SK-N-SH (cell line): Measurements from ENCODE around the gene KRT32. TPM values are rescaled to one million over a fixed set of nuclear protein-coding genes. Genes with fewer than 3 reads are reported as not detected.

Source experiments
- CTCF ChIA-PET: fragments of 300-600, 350-600 bp; formaldehyde crosslinking; extraction: SDS; loops from one replicate; lab custom pipeline; 2021; lab: Yijun Ruan, JAX
- POLR2A ChIA-PET: fragments of 350-600 bp; sonication (Branson Sonifier 250); formaldehyde crosslinking; extraction: SDS; loops from one replicate; lab custom pipeline; 2020; ENCODE audit warnings: antibody characterized with exemption, inconsistent platforms; lab: Yijun Ruan, JAX
- DNase-seq: peaks from one replicate; pipeline ENCODE4 v3.0.0; 2012
- H2AFZ ChIP-seq: fragments of 200-600 bp; sonication (generic); 2 replicates; pipeline ENCODE4 v1.8.1; 2016; ENCODE audit warnings: antibody characterized with exemption, mild to moderate bottlenecking, low read depth
- H3F3A ChIP-seq: fragments of 200-600 bp; sonication (generic); replicated peaks from 2 replicates; pipeline ENCODE3; 2016; ENCODE audit warnings: antibody characterized with exemption, mild to moderate bottlenecking; ENCODE audit not compliant: insufficient read depth
- H3K27ac ChIP-seq, 2 experiments: fragments of 200-500 bp in 1 of 2; fragments of 200-600 bp in 1 of 2; sonication (Bioruptor generic) in 1 of 2; sonication (generic), shearing (Covaris generic) in 1 of 2; 2 replicates each; pipeline versions ENCODE4 v1.5.1 to v1.6.1; 2014 to 2016; ENCODE audit warnings: low read depth in 2 of 2, inconsistent platforms in 1 of 2, low read length in 1 of 2, mild to moderate bottlenecking in 1 of 2, mixed read lengths in 1 of 2
- H3K27me3 ChIP-seq: fragments of 200-600 bp; sonication (generic), shearing (Covaris generic); 2 replicates; pipeline ENCODE4 v1.6.1; 2016; ENCODE audit warnings: mixed run types; ENCODE audit not compliant: insufficient read depth
- H3K36me3 ChIP-seq, 2 experiments: fragments of 200-500 bp in 1 of 2; fragments of 200-600 bp in 1 of 2; sonication (Bioruptor generic) in 1 of 2; sonication (generic) in 1 of 2; replicated peaks in 1 of 2; 2 replicates each; pipeline versions ENCODE3 to v1.5.1; 2014 to 2016; ENCODE audit warnings: low read length in 1 of 2, mild to moderate bottlenecking in 1 of 2; ENCODE audit not compliant: insufficient read depth in 2 of 2, control insufficient read depth in 1 of 2
- H3K4me1 ChIP-seq, 2 experiments: fragments of 200-500 bp in 1 of 2; fragments of 200-600 bp in 1 of 2; sonication (Bioruptor generic) in 1 of 2; sonication (generic), shearing (Covaris generic) in 1 of 2; 2 replicates each; pipeline versions ENCODE4 v1.5.1 to v1.6.1; 2014 to 2016; ENCODE audit warnings: low read depth in 1 of 2, low read length in 1 of 2, mixed run types in 1 of 2; ENCODE audit not compliant: insufficient read depth in 2 of 2, control insufficient read depth in 1 of 2
- H3K4me2 ChIP-seq: fragments of 200-600 bp; sonication (generic), shearing (Covaris generic); 2 replicates; pipeline ENCODE4 v1.6.1; 2017; ENCODE audit warnings: mixed run types
- H3K4me3 ChIP-seq, 2 experiments: fragments of 200-500 bp in 1 of 2; fragments of 200-600 bp in 1 of 2; sonication (Bioruptor generic) in 1 of 2; sonication (generic), shearing (Covaris generic) in 1 of 2; 2 replicates each; pipeline versions ENCODE4 v1.5.1 to v1.8.1; 2014 to 2016; ENCODE audit warnings: low read depth in 2 of 2, inconsistent platforms in 1 of 2, low read length in 1 of 2, mild to moderate bottlenecking in 1 of 2, mixed read lengths in 1 of 2, moderate library complexity in 1 of 2
- H3K79me2 ChIP-seq: fragments of 200-600 bp; sonication (generic); 2 replicates; pipeline ENCODE4 v1.8.1; 2017; ENCODE audit warnings: mild to moderate bottlenecking; ENCODE audit not compliant: insufficient read depth
- H3K9ac ChIP-seq: fragments of 200-600 bp; sonication (generic); 2 replicates; pipeline ENCODE4 v1.6.1; 2017; ENCODE audit warnings: mixed run types
- H3K9me2 ChIP-seq: fragments of 200-600 bp; sonication (generic); 2 replicates; pipeline ENCODE4 v1.6.1; 2017; ENCODE audit warnings: mixed run types
- H3K9me3 ChIP-seq: fragments of 200-600 bp; sonication (generic); 2 replicates; pipeline ENCODE4 v1.6.1; 2017; ENCODE audit warnings: mixed run types, mild to moderate bottlenecking, moderate library complexity
- H4K20me1 ChIP-seq: fragments of 200-600 bp; sonication (generic); 2 replicates; pipeline ENCODE4 v1.6.1; 2017; ENCODE audit warnings: mild to moderate bottlenecking, mixed run types; ENCODE audit not compliant: insufficient read depth
- CHD2 ChIP-seq: fragments of 150-350 bp; IDR thresholded peaks from 2 replicates; pipeline ENCODE4 v1.6.1; 2018; ENCODE audit warnings: low read length; ENCODE audit not compliant: partially characterized antibody
- CTCF ChIP-seq: fragments of 200-600 bp; sonication (generic); IDR thresholded peaks from 2 replicates; pipeline ENCODE4 v1.6.1; 2017; ENCODE audit warnings: antibody characterized with exemption, mild to moderate bottlenecking, moderate library complexity
- FOSL2 ChIP-seq: IDR thresholded peaks from 2 replicates; pipeline ENCODE4 v1.4.0; 2012; ENCODE audit warnings: low read depth, mild to moderate bottlenecking, moderate library complexity, borderline replicate concordance
- FOXJ3 ChIP-seq: sonication (generic); formaldehyde crosslinking; IDR thresholded peaks from 2 replicates; pipeline ENCODE4 v1.5.1; 2020; ENCODE audit warnings: mild to moderate bottlenecking, missing genetic modification reagents
- FOXM1 ChIP-seq: IDR thresholded peaks from 2 replicates; pipeline ENCODE4 v1.4.0; 2012; ENCODE audit warnings: low read depth, mild to moderate bottlenecking
- GABPA ChIP-seq: IDR thresholded peaks from 2 replicates; pipeline ENCODE4 v1.4.0; 2012; ENCODE audit warnings: low read depth, mild to moderate bottlenecking
- GATA2 ChIP-seq: sonication (generic); formaldehyde crosslinking; IDR thresholded peaks from 2 replicates; pipeline ENCODE4 v1.5.0; 2020; ENCODE audit warnings: mild to moderate bottlenecking, missing genetic modification reagents
- MAX ChIP-seq: IDR thresholded peaks from 2 replicates; pipeline ENCODE4 v1.4.0; 2012; ENCODE audit warnings: low read depth
- MXI1 ChIP-seq: IDR thresholded peaks from 2 replicates; pipeline ENCODE4 v1.6.1; 2012; ENCODE audit warnings: mild to moderate bottlenecking, low read depth, low read length, improper control_type of control experiment
- NRF1 ChIP-seq: IDR thresholded peaks from 2 replicates; pipeline ENCODE4 v1.6.1; 2012; ENCODE audit warnings: low read depth, mild to moderate bottlenecking, low read length
- POLR2AphosphoS5 ChIP-seq: IDR thresholded peaks from 2 replicates; pipeline ENCODE4 v1.6.1; 2012; ENCODE audit warnings: low read depth, low read length
- RFX5 ChIP-seq: IDR thresholded peaks from 2 replicates; pipeline ENCODE4 v1.6.1; 2012; ENCODE audit warnings: mild to moderate bottlenecking, improper control_type of control experiment, low read length
- SIN3A ChIP-seq: IDR thresholded peaks from 2 replicates; pipeline ENCODE4 v1.6.1; 2012; ENCODE audit warnings: low read depth, mild to moderate bottlenecking, low read length, moderate library complexity, borderline replicate concordance
- TAF1 ChIP-seq: IDR thresholded peaks from 2 replicates; pipeline ENCODE4 v1.6.1; 2012; ENCODE audit warnings: low read depth, mild to moderate bottlenecking, low read length, moderate library complexity, borderline replicate concordance
- ZBTB33 ChIP-seq: IDR thresholded peaks from 2 replicates; pipeline ENCODE4 v1.4.0; 2012; ENCODE audit warnings: low read depth, borderline replicate concordance
- WGBS: methylation state at CpG from one replicate; pipeline ENCODE4 v1.1.6; 2017; ENCODE audit warnings: low lambda C conversion rate; 5-methylcytosine and 5-hydroxymethylcytosine counted together
- polyA plus RNA-seq, 3 experiments: library from polyadenylated mRNA; depleted of rRNA; stranded (reverse); fragments of >200 nt; gene quantifications; 2 replicates each; pipeline ENCODE4 v1.2.3, GENCODE V29; 2012
- TF ChIP-seq, protein P1 (sequence below): fragments of 150-350 bp; IDR thresholded peaks from 2 replicates; pipeline ENCODE4 v1.6.1; 2017; ENCODE audit warnings: antibody characterized with exemption, low read length, low read depth, borderline replicate concordance

KRT32 gene
- polyA plus RNA-seq, 1 of the 3 experiments (the other 2 are of a cell fraction), result not detected

GRCh38 chr17:41419716-41420115 lies 47.5 kb downstream of the KRT32 start:
- 100% methylated on average over 3 of the region's 4 CpGs for WGBS
- Histone ChIP-seq H3K9me3 (no peaks in the 10 kb centered on the region), H3K4me3 (no peak overlapping the region), H2AFZ (no peak overlapping the region), H3K27me3 (no peaks in the 10 kb centered on the region), H3K79me2 (no peaks in the 10 kb centered on the region), H4K20me1 (no peaks in the 10 kb centered on the region), H3K36me3 (no peaks in the 10 kb centered on the region), H3K9me2 (no peaks in the 10 kb centered on the region), H3K9ac (no peak overlapping the region), H3K4me1 (peaks cover 0 to 47% of the 10 kb centered on the region in 2 experiments; a peak in 2 of 4 replicates), H3K27ac (peak overlapping the region in 1 of 2 experiments; percentile 35; a peak in 2 of 4 replicates), H3F3A (peaks cover 4% of the 10 kb centered on the region), H3K4me2 (peak overlapping the region; percentile 34)
- no peak for DNase-seq
- no peak for TF ChIP-seq NRF1
- TF ChIP-seq ZBTB33, result no peak
- TF ChIP-seq MXI1, result no peak
- TF ChIP-seq RFX5, result no peak
- TF ChIP-seq CHD2, result no peak
- no peak for TF ChIP-seq GATA2 (CRISPR knock-in tag)
- TF ChIP-seq, protein P1, sequence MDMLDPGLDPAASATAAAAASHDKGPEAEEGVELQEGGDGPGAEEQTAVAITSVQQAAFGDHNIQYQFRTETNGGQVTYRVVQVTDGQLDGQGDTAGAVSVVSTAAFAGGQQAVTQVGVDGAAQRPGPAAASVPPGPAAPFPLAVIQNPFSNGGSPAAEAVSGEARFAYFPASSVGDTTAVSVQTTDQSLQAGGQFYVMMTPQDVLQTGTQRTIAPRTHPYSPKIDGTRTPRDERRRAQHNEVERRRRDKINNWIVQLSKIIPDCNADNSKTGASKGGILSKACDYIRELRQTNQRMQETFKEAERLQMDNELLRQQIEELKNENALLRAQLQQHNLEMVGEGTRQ, result no peak
- no peak for TF ChIP-seq FOXM1
- TF ChIP-seq SIN3A, result no peak
- TF ChIP-seq FOSL2, result no peak
- TF ChIP-seq CTCF, result no peak
- TF ChIP-seq GABPA, result no peak
- TF ChIP-seq POLR2AphosphoS5, result no peak
- no peak for TF ChIP-seq TAF1
- no peak for TF ChIP-seq MAX
- TF ChIP-seq FOXJ3 (CRISPR knock-in tag), result no peak
- CTCF ChIA-PET, result no interaction called here
- POLR2A ChIA-PET, result no interaction called here
